MM.1S (cell line): ENCODE data around the gene SIPA1.
"Not testable (repeated sequence)": the region's sequence is repeated elsewhere in the genome, so short reads cannot be mapped to it uniquely, and the experiment has no call there.

Source experiments
- DNase-seq: peaks from one replicate; pipeline ENCODE4 v3.0.0-alpha.2; 2015
- H2AFZ ChIP-seq: fragments of 300-600 bp; sonication (generic); 2 replicates; pipeline ENCODE4 v1.6.0; 2016; ENCODE audit warnings: antibody characterized with exemption, low read length
- H3F3A ChIP-seq: fragments of 300-600 bp; sonication (generic); 2 replicates; pipeline ENCODE4 v1.6.1; 2016; ENCODE audit warnings: mild to moderate bottlenecking, antibody characterized with exemption, low read length, moderate library complexity, mixed read lengths; ENCODE audit not compliant: insufficient read depth
- H3K27ac ChIP-seq: fragments of 300-600 bp; sonication (generic); 2 replicates; pipeline ENCODE4 v1.5.1; 2016; ENCODE audit warnings: mild to moderate bottlenecking, low read length
- H3K27me3 ChIP-seq: fragments of 300-600 bp; sonication (generic); replicated peaks from 2 replicates; pipeline ENCODE4 v1.6.0; 2016; ENCODE audit warnings: low read length; ENCODE audit not compliant: insufficient read depth
- H3K36me3 ChIP-seq: fragments of 300-600 bp; sonication (generic); replicated peaks from 2 replicates; pipeline ENCODE4 v1.6.1; 2016; ENCODE audit warnings: mild to moderate bottlenecking, low read length, mixed read lengths; ENCODE audit not compliant: insufficient read depth
- H3K4me1 ChIP-seq: fragments of 300-600 bp; sonication (generic); 2 replicates; pipeline ENCODE4 v1.6.1; 2016; ENCODE audit warnings: low read length, mixed read lengths
- H3K4me2 ChIP-seq: fragments of 300-600 bp; sonication (generic); 2 replicates; pipeline ENCODE4 v1.6.0; 2016; ENCODE audit warnings: low read depth, low read length
- H3K4me3 ChIP-seq: fragments of 300-600 bp; sonication (generic); 2 replicates; pipeline ENCODE4 v1.5.1; 2016; ENCODE audit warnings: low read length, mixed read lengths
- H3K79me2 ChIP-seq: fragments of 300-600 bp; sonication (generic); 2 replicates; pipeline ENCODE4 v1.6.1; 2016; ENCODE audit warnings: mixed run types, low read length, mixed read lengths
- H3K9ac ChIP-seq: fragments of 300-600 bp; sonication (generic); 2 replicates; pipeline ENCODE4 v1.6.1; 2016; ENCODE audit warnings: low read length, mixed read lengths
- H3K9me2 ChIP-seq: fragments of 300-600 bp; sonication (generic); replicated peaks from 2 replicates; pipeline ENCODE4 v1.6.1; 2016; ENCODE audit warnings: mild to moderate bottlenecking, low read length, mixed read lengths; ENCODE audit not compliant: insufficient read depth
- H3K9me3 ChIP-seq: fragments of 300-600 bp; sonication (generic); replicated peaks from 2 replicates; pipeline ENCODE4 v1.6.1; 2016; ENCODE audit warnings: mild to moderate bottlenecking, low read length, mixed read lengths; ENCODE audit not compliant: insufficient read depth
- H4K20me1 ChIP-seq: fragments of 300-600 bp; sonication (generic); 2 replicates; pipeline ENCODE4 v1.6.1; 2016; ENCODE audit warnings: mild to moderate bottlenecking, low read length, moderate library complexity, mixed read lengths; ENCODE audit not compliant: insufficient read depth
- CTCF ChIP-seq: fragments of 300-600 bp; sonication (generic); IDR thresholded peaks from 2 replicates; pipeline ENCODE4 v1.5.1; 2016; ENCODE audit warnings: antibody characterized with exemption, low read length, mixed read lengths
- EZH2 ChIP-seq: fragments of 300-600 bp; sonication (generic); optimal IDR thresholded peaks from 2 replicates; pipeline ENCODE3; 2017; ENCODE audit warnings: low read depth, mild to moderate bottlenecking, antibody characterized with exemption, low read length, mixed read lengths
- EZH2phosphoT487 ChIP-seq: fragments of 300-600 bp; sonication (generic); IDR thresholded peaks from 2 replicates; pipeline ENCODE4 v1.6.1; 2018; ENCODE audit warnings: antibody characterized with exemption, low read length

SIPA1 gene

GRCh38 chr11:65672982-65673381 lies 35.1 kb downstream of the SIPA1 start:
- H2AFZ ChIP-seq = no peak overlapping the region
- no peaks in the 10 kb centered on the region for H3K9me2 ChIP-seq
- no peak overlapping the region for H3K9ac ChIP-seq
- H3K27ac ChIP-seq = no peak overlapping the region
- H3K79me2 ChIP-seq = no peaks in the 10 kb centered on the region
- H3K4me2 ChIP-seq = no peak overlapping the region
- no peak overlapping the region for H3K4me3 ChIP-seq
- H3K27me3 ChIP-seq = no peaks in the 10 kb centered on the region
- TF ChIP-seq EZH2phosphoT487 = no peak
- TF ChIP-seq EZH2 = no peak
- no peak for TF ChIP-seq CTCF
- no peak for DNase-seq
- no peaks in the 10 kb centered on the region for H3F3A ChIP-seq
- H3K9me3 ChIP-seq = no peaks in the 10 kb centered on the region
- no peaks in the 10 kb centered on the region for H3K4me1 ChIP-seq
- H3K36me3 ChIP-seq = no peaks in the 10 kb centered on the region
- H4K20me1 ChIP-seq = no peaks in the 10 kb centered on the region

GRCh38 chr11:65680192-65680743 lies 42.4 kb downstream of the SIPA1 start:
- no peaks in the 10 kb centered on the region for H3K27me3 ChIP-seq
- no peaks in the 10 kb centered on the region for H4K20me1 ChIP-seq
- no peaks in the 10 kb centered on the region for H3K4me1 ChIP-seq
- TF ChIP-seq EZH2phosphoT487 (no peak), CTCF (no peak), EZH2 (no peak)
- H3K9me2 ChIP-seq = no peaks in the 10 kb centered on the region
- no peaks in the 10 kb centered on the region for H3F3A ChIP-seq
- H3K4me2 ChIP-seq = no peak overlapping the region
- H3K9ac ChIP-seq = no peak overlapping the region
- H3K9me3 ChIP-seq = no peaks in the 10 kb centered on the region
- H3K4me3 ChIP-seq = no peak overlapping the region
- no peaks in the 10 kb centered on the region for H3K79me2 ChIP-seq
- no peak overlapping the region for H3K27ac ChIP-seq
- no peaks in the 10 kb centered on the region for H3K36me3 ChIP-seq
- no peak overlapping the region for H2AFZ ChIP-seq
- no peak for DNase-seq

GRCh38 chr11:65683480-65683879 lies 45.6 kb downstream of the SIPA1 start:
- H3K9me2 ChIP-seq, H3K27ac ChIP-seq, DNase-seq, H3K4me2 ChIP-seq, H3K4me1 ChIP-seq, H3K27me3 ChIP-seq, H3K4me3 ChIP-seq, H4K20me1 ChIP-seq, H3K36me3 ChIP-seq, H3K9ac ChIP-seq, H3K79me2 ChIP-seq, H3F3A ChIP-seq, H2AFZ ChIP-seq, H3K9me3 ChIP-seq: not testable (repeated sequence)

GRCh38 chr11:65685981-65686380 lies 48.1 kb downstream of the SIPA1 start:
- Histone ChIP-seq H3K4me3 (no peak overlapping the region), H2AFZ (no peak overlapping the region), H4K20me1 (no peaks in the 10 kb centered on the region), H3F3A (no peaks in the 10 kb centered on the region), H3K9me3 (no peaks in the 10 kb centered on the region), H3K79me2 (no peaks in the 10 kb centered on the region), H3K36me3 (no peaks in the 10 kb centered on the region), H3K27me3 (no peaks in the 10 kb centered on the region), H3K9ac (no peak overlapping the region), H3K27ac (no peak overlapping the region), H3K4me2 (no peak overlapping the region), H3K4me1 (no peaks in the 10 kb centered on the region), H3K9me2 (no peaks in the 10 kb centered on the region)
- DNase-seq = no peak
- TF ChIP-seq EZH2phosphoT487 = no peak

GRCh38 chr11:65691847-65692246 lies 53.9 kb downstream of the SIPA1 start:
- not testable (repeated sequence) for DNase-seq, H3K4me2 ChIP-seq, H3K9me3 ChIP-seq, H2AFZ ChIP-seq, H3K9ac ChIP-seq, H3K4me1 ChIP-seq, H3K4me3 ChIP-seq, H3K27me3 ChIP-seq, H3K27ac ChIP-seq, H3K79me2 ChIP-seq, H3F3A ChIP-seq, H3K9me2 ChIP-seq, H3K36me3 ChIP-seq, H4K20me1 ChIP-seq
